RWPE1 (cell line): Measurements from ENCODE around the gene SORT1.

ENCODE experiments used
- CTCF ChIA-PET: fragments of 350-600 bp; sonication (Branson Sonifier 250); formaldehyde crosslinking; extraction: SDS; loops from one replicate; lab custom pipeline; 2021; lab: Yijun Ruan, JAX
- POLR2A ChIA-PET: fragments of 400-600 bp; formaldehyde crosslinking; extraction: SDS; loops from one replicate; lab custom pipeline; 2020; ENCODE audit warnings: antibody characterized with exemption; ENCODE audit not compliant: low non-redundant PET; lab: Yijun Ruan, JAX
- DNase-seq: peaks from one replicate; pipeline ENCODE4 v3.0.0; 2012; ENCODE audit warnings: low spot score
- H3K27ac ChIP-seq: fragments of 450-650 bp; 2 replicates; pipeline ENCODE4 v1.5.1; 2017
- CTCF ChIP-seq: fragments of 450-650 bp; conservative IDR thresholded peaks from 2 replicates; pipeline ENCODE4 v1.5.1; 2017; ENCODE audit warnings: low read depth, mild to moderate bottlenecking

Gene SORT1

GRCh38 chr1:109271458-109271857, 126.3 kb downstream of the SORT1 start:
- ChIA-PET POLR2A (no interaction called here), CTCF (interaction anchor here (0.7 kb wide), 1 partner anchor 9 kb away, joined by 3 read pairs; no protein-coding TSS in a partner anchor)
- DNase-seq, result no peak
- no peak for TF ChIP-seq CTCF
- H3K27ac ChIP-seq, result peak overlapping the region; percentile 89

GRCh38 chr1:109270623-109271317, 126.9 kb downstream of the SORT1 start:
- CTCF ChIA-PET, result no interaction called here
- DNase-seq, result no peak
- H3K27ac ChIP-seq, result peak overlapping the region; percentile 89
- POLR2A ChIA-PET, result no interaction called here
- TF ChIP-seq CTCF, result no peak

- CTCF ChIA-PET, result interaction anchor here (0.5 to 1.6 kb wide), 2 partner anchors 7 to 170 kb away, joined by 4 to 7 read pairs; no protein-coding TSS in a partner anchor
- no peak overlapping the region for H3K27ac ChIP-seq
- TF ChIP-seq CTCF, result no peak
- POLR2A ChIA-PET, result no interaction called here
- no peak for DNase-seq
Observed at GRCh38 chr1:109269981-109270622, 127.6 kb downstream of the SORT1 start.

- TF ChIP-seq CTCF, result no peak
- no peak for DNase-seq
- CTCF ChIA-PET, result interaction anchor here (0.5 to 1.6 kb wide), 4 partner anchors 8 to 169 kb away, joined by 3 to 7 read pairs (median 4); no protein-coding TSS in a partner anchor
- POLR2A ChIA-PET, result no interaction called here
- H3K27ac ChIP-seq, result peak overlapping the region; percentile 92; the same call in 1 of the 2 replicates
Observed at GRCh38 chr1:109269212-109269980, 128.3 kb downstream of the SORT1 start.

- DNase-seq, result no peak
- no peak for TF ChIP-seq CTCF
- POLR2A ChIA-PET, result no interaction called here
- peak overlapping the region; percentile 92 for H3K27ac ChIP-seq
- CTCF ChIA-PET, result interaction anchor here (0.8 to 1.6 kb wide), 3 partner anchors 9 to 130 kb away, joined by 3 to 7 read pairs (median 5); no protein-coding TSS in a partner anchor
Observed at GRCh38 chr1:109268431-109269211, 129.1 kb downstream of the SORT1 start.
